Measurements from ENCODE around the gene CAMK1D. TPM values are rescaled to one million over a fixed set of nuclear protein-coding genes. Genes with fewer than 3 reads are reported as not detected.
"Not testable (repeated sequence)": the region's sequence is repeated elsewhere in the genome, so short reads cannot be mapped to it uniquely, and the experiment has no call there.

CAMK1D gene
- total RNA-seq, 1 donor from 2014 or later: 7.6 TPM

- no peak for DNase-seq (ENCODE audit: low spot score in 2 of 2, unreplicated experiment in 2 of 2)
- no peak overlapping the region for H3K4me3 Mint-ChIP-seq
Observed at GRCh38 chr10:12489806-12490205, 140.5 kb downstream of the CAMK1D start.

GRCh38 chr10:12490963-12491362, 141.6 kb downstream of the CAMK1D start:
- H3K9me3 Mint-ChIP-seq: no peaks in the 10 kb centered on the region
- peaks cover 26% of the 10 kb centered on the region for H3K27me3 Mint-ChIP-seq (ENCODE audit: low read depth)
- no peak for DNase-seq (ENCODE audit: low spot score in 2 of 2, unreplicated experiment in 2 of 2)
- no peak for TF ChIP-seq CTCF (IDR thresholded peaks at IDR 0.05; ENCODE audit: unreplicated experiment)
- H3K4me1 Mint-ChIP-seq: peaks cover 4% of the 10 kb centered on the region
- H3K4me3 Mint-ChIP-seq: no peak overlapping the region
- H3K36me3 Mint-ChIP-seq: no peaks in the 10 kb centered on the region
- no peak overlapping the region for H3K27ac Mint-ChIP-seq

More at GRCh38 chr10:12489806-12490205, 140.5 kb downstream of the CAMK1D start:
- Mint-ChIP-seq H3K36me3 (no peaks in the 10 kb centered on the region), H3K27ac (no peak overlapping the region), H3K4me1 (peaks cover 14% of the 10 kb centered on the region), H3K27me3 (ENCODE audit: low read depth) (peaks cover 26% of the 10 kb centered on the region), H3K9me3 (no peaks in the 10 kb centered on the region)
- no peak for TF ChIP-seq CTCF (IDR thresholded peaks at IDR 0.05; ENCODE audit: unreplicated experiment)

- Mint-ChIP-seq H3K27ac (no peak overlapping the region), H3K4me1 (peaks cover 4% of the 10 kb centered on the region)
Observed at GRCh38 chr10:12491491-12491890, 142.1 kb downstream of the CAMK1D start.

GRCh38 chr10:12492016-12492415, 142.7 kb downstream of the CAMK1D start:
- no peaks in the 10 kb centered on the region for H3K36me3 Mint-ChIP-seq
- DNase-seq (ENCODE audit: low spot score in 2 of 2, unreplicated experiment in 2 of 2): no peak
- no peaks in the 10 kb centered on the region for H3K9me3 Mint-ChIP-seq
- peaks cover 4% of the 10 kb centered on the region for H3K4me1 Mint-ChIP-seq
- no peak for TF ChIP-seq CTCF (IDR thresholded peaks at IDR 0.05; ENCODE audit: unreplicated experiment)
- H3K4me3 Mint-ChIP-seq: no peak overlapping the region
- peaks cover 26% of the 10 kb centered on the region for H3K27me3 Mint-ChIP-seq (ENCODE audit: low read depth)
- no peak overlapping the region for H3K27ac Mint-ChIP-seq

More at GRCh38 chr10:12491491-12491890, 142.1 kb downstream of the CAMK1D start:
- no peak for DNase-seq (ENCODE audit: low spot score in 2 of 2, unreplicated experiment in 2 of 2)
- H3K4me3 Mint-ChIP-seq: no peak overlapping the region
- H3K36me3 Mint-ChIP-seq: no peaks in the 10 kb centered on the region
- peaks cover 26% of the 10 kb centered on the region for H3K27me3 Mint-ChIP-seq (ENCODE audit: low read depth)
- no peaks in the 10 kb centered on the region for H3K9me3 Mint-ChIP-seq
- no peak for TF ChIP-seq CTCF (IDR thresholded peaks at IDR 0.05; ENCODE audit: unreplicated experiment)

GRCh38 chr10:12497046-12497445, 147.7 kb downstream of the CAMK1D start:
- H3K4me1 Mint-ChIP-seq: peaks cover 21% of the 10 kb centered on the region
- not testable (repeated sequence) for H3K4me3 Mint-ChIP-seq; H3K36me3 Mint-ChIP-seq; H3K9me3 Mint-ChIP-seq; H3K27ac Mint-ChIP-seq; DNase-seq (ENCODE audit: low spot score in 2 of 2, unreplicated experiment in 2 of 2); H3K27me3 Mint-ChIP-seq (ENCODE audit: low read depth)

GRCh38 chr10:12499076-12499986, 150.0 kb downstream of the CAMK1D start:
- H3K9me3 Mint-ChIP-seq: peaks cover 5% of the 10 kb centered on the region
- TF ChIP-seq CTCF (IDR thresholded peaks at IDR 0.05; ENCODE audit: unreplicated experiment): no peak
- no peak overlapping the region for H3K4me3 Mint-ChIP-seq
- H3K4me1 Mint-ChIP-seq: peaks cover 30% of the 10 kb centered on the region
- H3K27ac Mint-ChIP-seq: peak overlapping the region; percentile 11
- H3K36me3 Mint-ChIP-seq: no peaks in the 10 kb centered on the region
- no peaks in the 10 kb centered on the region for H3K27me3 Mint-ChIP-seq (ENCODE audit: low read depth)
- DNase-seq (ENCODE audit: low spot score in 2 of 2, unreplicated experiment in 2 of 2): no peak

Measured in mesothelial cell of epicardium (in vitro differentiated cells).